Measurements from ENCODE around the gene ARHGAP6.

Gene ARHGAP6

GRCh38 chrX:11438767-11439166 lies 227.0 kb downstream of the ARHGAP6 start:
- Histone ChIP-seq H3K27ac (peak overlapping the region; percentile 70 to 75), H3K4me3 (no peak overlapping the region)
- TF ChIP-seq CTCF (IDR thresholded peaks at IDR 0.05) = no peak
- no peak for DNase-seq (ENCODE audit: low spot score)

- no peak for TF ChIP-seq CTCF (IDR thresholded peaks at IDR 0.05)
- peak overlapping the region; percentile 70 to 75 for H3K27ac ChIP-seq
- H3K4me3 ChIP-seq = no peak overlapping the region
- DNase-seq (ENCODE audit: low spot score) = no peak
Measured at GRCh38 chrX:11438380-11438723, 227.4 kb downstream of the ARHGAP6 start.

GRCh38 chrX:11437642-11438379 lies 227.9 kb downstream of the ARHGAP6 start:
- peak overlapping the region; percentile 70 to 75 for H3K27ac ChIP-seq
- no peak for DNase-seq (ENCODE audit: low spot score)
- peak overlapping the region; percentile 49 for H3K4me3 ChIP-seq
- TF ChIP-seq CTCF (IDR thresholded peaks at IDR 0.05) = no peak

- H3K27ac ChIP-seq = no peak overlapping the region
- no peak overlapping the region for H3K4me3 ChIP-seq
- no peak for DNase-seq (ENCODE audit: low spot score)
- no peak for TF ChIP-seq CTCF (IDR thresholded peaks at IDR 0.05)
Measured at GRCh38 chrX:11435568-11435967, 230.2 kb downstream of the ARHGAP6 start.

GRCh38 chrX:11434607-11435006 lies 231.1 kb downstream of the ARHGAP6 start:
- TF ChIP-seq CTCF (IDR thresholded peaks at IDR 0.05) = no peak
- DNase-seq (ENCODE audit: low spot score) = no peak
- no peak overlapping the region for H3K4me3 ChIP-seq
- no peak overlapping the region for H3K27ac ChIP-seq

GRCh38 chrX:11431786-11432185 lies 233.9 kb downstream of the ARHGAP6 start:
- Histone ChIP-seq H3K27ac (no peak overlapping the region), H3K4me3 (no peak overlapping the region)
- no peak for TF ChIP-seq CTCF (IDR thresholded peaks at IDR 0.05)
- no peak for DNase-seq (ENCODE audit: low spot score)

- DNase-seq (ENCODE audit: low spot score) = no peak
- TF ChIP-seq CTCF (IDR thresholded peaks at IDR 0.05) = no peak
- Histone ChIP-seq H3K27ac (no peak overlapping the region), H3K4me3 (no peak overlapping the region)
Measured at GRCh38 chrX:11430271-11430670, 235.4 kb downstream of the ARHGAP6 start.
